Effector memory CD8-positive, alpha-beta T cell (primary cell): Measurements from ENCODE around the gene TFE3.

Source experiments
- ATAC-seq: fragments of 150-1000 bp; cut with Tn5 transposase; replicated peaks from 2 replicates; pipeline ENCODE4 v1.10.0; 2021; ENCODE audit warnings: mild to moderate bottlenecking, moderate library complexity
- DNase-seq, 3 experiments: peaks; one replicate each; pipeline ENCODE4 v3.0.0; 2021
- H3K27ac Mint-ChIP-seq, 2 donors: one replicate each; pipeline ENCODE4 v1.8.0; 2022; ENCODE audit warnings: mild to moderate bottlenecking in 2 of 2, mixed read lengths in 2 of 2, moderate library complexity in 2 of 2
- H3K27me3 Mint-ChIP-seq, 2 donors: one replicate each; pipeline ENCODE4 v1.8.0; 2022; ENCODE audit warnings: mixed read lengths in 2 of 2
- H3K36me3 Mint-ChIP-seq: one replicate; pipeline ENCODE4 v1.8.0; 2022; ENCODE audit warnings: mild to moderate bottlenecking, moderate library complexity, mixed read lengths; ENCODE audit not compliant: insufficient read depth
- H3K4me1 Mint-ChIP-seq, 2 donors: one replicate each; pipeline ENCODE4 v1.8.0; 2022; ENCODE audit warnings: low read depth in 2 of 2, mixed read lengths in 2 of 2
- H3K4me3 Mint-ChIP-seq, 2 donors: one replicate each; pipeline ENCODE4 v1.8.0; 2022; ENCODE audit warnings: mild to moderate bottlenecking in 2 of 2, mixed read lengths in 2 of 2, moderate library complexity in 2 of 2
- H3K9me3 Mint-ChIP-seq, 2 donors: one replicate each; pipeline ENCODE4 v1.8.0; 2022; ENCODE audit warnings: mixed read lengths in 2 of 2
- total RNA-seq, 9 experiments: gene quantifications; one replicate each; lab custom pipeline; 2026; lab: John Stamatoyannopoulos, UW

Gene TFE3
- 36.7 to 53.1 (median 47.6) reads per million in 9 experiments for total RNA-seq

GRCh38 chrX:49043220-49043986 lies at the start of gene TFE3:
Gene TFE3, minus strand, starts transcription at chrX:49043357. Its CDS starts 131 bp downstream, at chrX:49043226.
- DNase-seq (peak; percentile 91 to 93 (median 92)), ATAC-seq (peak; percentile 86)
- peak within 1 kb of the TSS; percentile 93 to 95 for H3K27ac Mint-ChIP-seq
- H3K4me1 Mint-ChIP-seq = peaks cover 14 to 30% of the 10 kb centered on the region in 2 donors
- H3K9me3 Mint-ChIP-seq = no peaks in the 10 kb centered on the region
- H3K27me3 Mint-ChIP-seq = no peaks in the 10 kb centered on the region
- peaks cover 6% of the 10 kb centered on the region for H3K36me3 Mint-ChIP-seq
- H3K4me3 Mint-ChIP-seq = peak within 1 kb of the TSS; percentile 78 to 86

DNA sequence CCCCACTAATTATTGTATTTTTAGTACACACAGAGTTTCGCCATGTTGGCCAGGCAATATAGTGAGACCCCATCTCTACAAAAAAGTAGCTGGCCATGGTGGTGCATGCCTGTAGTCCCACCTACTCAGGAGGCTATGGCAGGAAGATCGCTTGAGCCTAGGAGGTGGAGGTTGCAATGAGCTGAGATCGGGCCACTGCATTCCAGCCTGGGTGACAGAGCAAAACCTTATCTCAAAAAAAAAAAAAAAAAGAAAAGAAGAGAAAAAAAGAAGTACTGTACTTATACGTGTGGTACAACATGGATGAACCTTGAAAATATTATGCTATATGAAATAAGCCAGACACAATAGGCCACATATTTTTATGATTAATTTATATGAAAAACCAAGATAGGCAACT lies 46.4 kb upstream of the TFE3 start:
- H3K27me3 Mint-ChIP-seq = no peaks in the 10 kb centered on the region
- ATAC-seq (no peak), DNase-seq (no peak)
- H3K4me1 Mint-ChIP-seq = no peaks in the 10 kb centered on the region
- H3K4me3 Mint-ChIP-seq = no peak overlapping the region
- H3K27ac Mint-ChIP-seq = no peak overlapping the region
- H3K9me3 Mint-ChIP-seq = no peaks in the 10 kb centered on the region
- H3K36me3 Mint-ChIP-seq = no peaks in the 10 kb centered on the region

DNA sequence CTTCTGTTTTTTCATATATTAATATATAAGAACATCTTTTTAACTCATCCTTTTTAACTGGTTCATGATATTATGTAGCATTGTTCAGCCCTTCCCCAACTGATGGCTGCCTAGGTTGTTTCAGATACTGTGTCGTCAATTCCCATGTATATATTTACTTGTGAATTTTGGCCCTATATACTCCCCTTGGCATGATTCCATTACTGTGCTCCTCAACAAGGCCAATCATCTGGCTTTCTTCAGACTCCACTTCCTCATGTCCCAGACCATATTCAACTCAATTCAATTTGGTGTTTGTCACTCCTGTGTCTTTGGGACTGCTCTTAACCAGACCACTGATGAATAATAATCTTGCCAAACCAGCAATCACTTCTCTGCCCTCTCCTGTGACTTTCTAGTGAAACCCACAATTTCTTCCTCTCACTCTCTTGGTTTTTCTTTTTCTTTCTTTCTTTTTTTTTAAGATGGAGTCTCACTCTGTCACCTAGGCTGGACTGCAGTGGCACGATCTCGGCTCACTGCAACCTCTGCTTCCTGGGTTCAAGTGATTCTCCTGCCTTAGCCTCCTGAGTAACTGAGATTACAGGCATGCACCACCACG lies 39.2 kb upstream of the TFE3 start:
- H3K4me3 Mint-ChIP-seq = no peak overlapping the region
- DNase-seq = no peak
- no peaks in the 10 kb centered on the region for H3K27me3 Mint-ChIP-seq
- ATAC-seq = no peak
- H3K36me3 Mint-ChIP-seq = peaks cover 19% of the 10 kb centered on the region
- H3K9me3 Mint-ChIP-seq = no peaks in the 10 kb centered on the region
- no peak overlapping the region for H3K27ac Mint-ChIP-seq
- H3K4me1 Mint-ChIP-seq = peaks cover 10 to 13% of the 10 kb centered on the region in 2 donors

- DNase-seq (peak; percentile 51 to 64 (median 60)), ATAC-seq (peak; percentile 83)
- Mint-ChIP-seq H3K4me1 (peaks cover 10 to 13% of the 10 kb centered on the region in 2 donors), H3K4me3 (peak within 1 kb of the TSS; percentile 87 to 90), H3K27ac (peak within 1 kb of the TSS; percentile 97 to 98), H3K27me3 (no peaks in the 10 kb centered on the region), H3K9me3 (no peaks in the 10 kb centered on the region), H3K36me3 (peaks cover 26% of the 10 kb centered on the region)
Observed at GRCh38 chrX:49079489-49080428, 36.6 kb upstream of the TFE3 start, which contains the start of gene WDR45. Gene WDR45, minus strand, starts transcription at chrX:49079887. Its CDS starts 1,792 bp downstream, at chrX:49078095.

DNA sequence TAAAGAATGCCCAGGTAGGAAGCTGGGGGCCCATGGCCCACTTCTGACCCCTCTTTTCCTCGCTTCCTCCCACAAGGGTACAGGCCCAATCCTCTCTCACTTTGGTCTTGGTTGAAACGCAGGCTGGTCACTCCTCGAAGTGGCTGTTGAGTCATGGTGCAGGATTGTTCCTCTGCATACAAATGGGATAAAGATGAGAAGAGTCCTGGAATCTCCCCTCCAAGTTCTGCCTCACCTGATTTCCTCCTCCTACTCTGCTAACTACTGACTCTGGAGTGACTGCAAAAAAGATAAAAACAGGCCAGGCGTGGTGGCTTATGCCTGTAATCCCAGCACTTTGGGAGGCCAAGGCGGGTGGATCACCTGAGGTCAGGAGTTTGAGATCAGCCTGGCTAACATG lies 34.8 kb upstream of the TFE3 start:
- Mint-ChIP-seq H3K36me3 (peaks cover 35% of the 10 kb centered on the region), H3K4me1 (peaks cover 20% of the 10 kb centered on the region in 2 donors), H3K4me3 (no peak overlapping the region), H3K27ac (peak overlapping the region in 1 of 2 donors; percentile 98), H3K27me3 (no peaks in the 10 kb centered on the region), H3K9me3 (no peaks in the 10 kb centered on the region)
- no peak for ATAC-seq
- DNase-seq = no peak

- no peaks in the 10 kb centered on the region for H3K9me3 Mint-ChIP-seq
- DNase-seq = no peak
- H3K36me3 Mint-ChIP-seq = peaks cover 35% of the 10 kb centered on the region
- no peak for ATAC-seq
- peak overlapping the region; percentile 12 to 31 for H3K27ac Mint-ChIP-seq
- peaks cover 22 to 26% of the 10 kb centered on the region in 2 donors for H3K4me1 Mint-ChIP-seq
- H3K4me3 Mint-ChIP-seq = no peak overlapping the region
- H3K27me3 Mint-ChIP-seq = no peaks in the 10 kb centered on the region
Observed at GRCh38 chrX:49075347-49075746, 32.2 kb upstream of the TFE3 start.

DNA sequence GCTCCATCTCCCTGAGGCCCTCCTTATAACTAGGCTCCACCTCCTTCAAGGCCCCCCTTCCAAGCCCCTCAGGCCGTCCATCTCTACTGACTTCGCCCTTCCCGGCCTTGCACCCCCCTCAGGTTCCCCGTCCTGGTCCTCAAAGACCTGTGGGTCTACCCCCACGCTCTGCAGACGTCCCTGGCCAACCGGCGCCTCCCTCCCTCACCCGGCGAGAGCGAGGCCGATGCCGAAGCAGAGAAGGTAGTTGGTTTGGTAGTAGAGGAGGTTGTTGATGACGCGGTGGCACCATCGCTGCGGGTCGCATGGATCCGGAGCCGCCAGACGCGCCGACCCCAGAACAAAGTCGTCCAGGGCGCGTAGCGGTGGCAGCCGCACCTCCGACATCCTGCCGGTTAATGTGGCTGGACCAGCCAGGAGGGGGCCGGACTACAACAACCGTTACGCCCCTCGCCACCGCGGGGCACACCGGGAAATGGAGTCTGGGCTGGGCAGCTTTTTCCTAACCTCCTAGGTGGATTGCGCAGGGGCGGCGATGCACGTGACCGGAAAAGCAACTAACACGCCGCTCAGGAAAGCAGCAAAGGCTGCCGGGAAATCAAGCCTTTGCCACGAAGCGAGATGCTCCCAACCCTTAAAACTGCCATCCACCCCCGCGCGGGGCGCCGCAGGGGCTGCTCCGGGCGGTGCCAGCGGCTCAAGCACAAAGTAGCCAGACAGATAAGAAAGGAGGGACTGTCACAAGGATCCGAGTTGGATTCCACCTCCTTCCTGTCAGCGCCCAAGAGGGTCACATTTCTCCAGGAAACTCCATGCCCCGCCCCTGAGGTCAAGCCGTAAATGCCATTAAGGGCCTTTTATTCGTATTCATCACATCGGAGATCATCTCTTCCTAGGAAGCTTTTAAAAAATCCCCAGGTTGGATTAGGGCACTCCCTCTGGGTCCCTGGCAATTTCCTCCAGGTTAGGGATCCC lies 30.7 kb upstream of the TFE3 start, which contains the start of gene PRAF2:
TSS of gene PRAF2 (minus strand) at position 402 of the 975 bp plus-strand sequence. CDS start at position 387, 15 bp downstream.
- H3K27ac Mint-ChIP-seq = peak within 1 kb of the TSS; percentile 93 to 98
- peaks cover 13 to 20% of the 10 kb centered on the region in 2 donors for H3K4me1 Mint-ChIP-seq
- peaks cover 29% of the 10 kb centered on the region for H3K36me3 Mint-ChIP-seq
- ATAC-seq (peak; percentile 91), DNase-seq (peak; percentile 82 to 84 (median 84))
- no peaks in the 10 kb centered on the region for H3K27me3 Mint-ChIP-seq
- peak within 1 kb of the TSS; percentile 85 to 89 for H3K4me3 Mint-ChIP-seq
- no peaks in the 10 kb centered on the region for H3K9me3 Mint-ChIP-seq

GRCh38 chrX:49072712-49073095 lies 29.5 kb upstream of the TFE3 start:
- peak overlapping the region; percentile 85 to 89 for H3K4me3 Mint-ChIP-seq
- H3K9me3 Mint-ChIP-seq = no peaks in the 10 kb centered on the region
- no peak for DNase-seq
- ATAC-seq = no peak
- no peaks in the 10 kb centered on the region for H3K27me3 Mint-ChIP-seq
- peaks cover 20% of the 10 kb centered on the region for H3K36me3 Mint-ChIP-seq
- H3K27ac Mint-ChIP-seq = peak overlapping the region; percentile 93 to 98
- H3K4me1 Mint-ChIP-seq = peaks cover 8 to 16% of the 10 kb centered on the region in 2 donors

- Mint-ChIP-seq H3K4me1 (peaks cover 8 to 16% of the 10 kb centered on the region in 2 donors), H3K27me3 (no peaks in the 10 kb centered on the region), H3K9me3 (no peaks in the 10 kb centered on the region), H3K27ac (peak overlapping the region; percentile 93 to 98), H3K4me3 (peak overlapping the region; percentile 85 to 89), H3K36me3 (peaks cover 21% of the 10 kb centered on the region)
- DNase-seq (no peak), ATAC-seq (no peak)
Observed at GRCh38 chrX:49071877-49072711, 28.9 kb upstream of the TFE3 start.

DNA sequence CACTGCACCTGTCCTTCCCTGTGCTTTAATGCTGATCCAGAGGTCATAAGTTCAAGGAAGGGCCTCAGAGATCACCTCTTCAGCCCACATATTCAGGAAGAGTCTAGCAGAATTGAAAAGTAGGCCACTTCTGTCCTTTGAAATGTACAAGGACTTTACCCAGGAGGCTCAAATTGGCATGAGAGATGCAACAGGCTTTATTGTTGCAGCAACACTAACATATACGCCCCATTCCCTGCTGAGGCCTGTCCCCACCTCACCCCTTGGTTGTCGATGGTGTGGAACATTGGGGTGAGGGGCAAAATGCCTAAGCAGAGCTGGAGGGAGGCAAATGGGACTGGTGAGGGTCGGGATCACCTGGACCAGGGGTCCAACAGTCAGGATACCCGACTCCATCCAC lies 27.8 kb upstream of the TFE3 start:
- H3K27me3 Mint-ChIP-seq = no peaks in the 10 kb centered on the region
- DNase-seq = no peak
- peaks cover 8 to 16% of the 10 kb centered on the region in 2 donors for H3K4me1 Mint-ChIP-seq
- H3K27ac Mint-ChIP-seq = peak overlapping the region in 1 of 2 donors; percentile 79
- no peak for ATAC-seq
- H3K36me3 Mint-ChIP-seq = peaks cover 15% of the 10 kb centered on the region
- H3K9me3 Mint-ChIP-seq = no peaks in the 10 kb centered on the region
- no peak overlapping the region for H3K4me3 Mint-ChIP-seq

DNA sequence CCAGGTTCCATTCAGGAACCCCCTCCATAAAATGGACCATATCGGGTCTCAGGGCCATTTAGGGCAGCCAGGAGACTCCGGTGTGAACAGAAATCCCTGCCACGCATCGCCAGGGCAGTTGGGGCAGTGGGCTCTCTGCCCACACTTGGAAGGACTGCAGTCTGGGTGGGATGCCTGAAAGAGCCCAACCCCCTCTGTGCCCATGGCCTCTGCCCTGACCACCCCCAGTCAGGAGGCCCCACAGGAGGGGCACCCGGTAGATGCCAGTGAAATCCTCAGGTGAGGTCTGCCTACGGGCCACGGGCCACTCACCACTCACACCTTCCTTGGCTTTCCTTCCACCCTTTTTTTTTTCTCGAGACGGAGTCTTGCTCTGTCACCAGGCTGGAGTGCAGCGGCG lies 25.9 kb upstream of the TFE3 start:
- no peak overlapping the region for H3K27ac Mint-ChIP-seq
- H3K4me3 Mint-ChIP-seq = no peak overlapping the region
- H3K9me3 Mint-ChIP-seq = no peaks in the 10 kb centered on the region
- peaks cover 13% of the 10 kb centered on the region for H3K36me3 Mint-ChIP-seq
- H3K27me3 Mint-ChIP-seq = no peaks in the 10 kb centered on the region
- peaks cover 8 to 14% of the 10 kb centered on the region in 2 donors for H3K4me1 Mint-ChIP-seq
- no peak for ATAC-seq
- no peak for DNase-seq
